GM12878 (cell line): ENCODE results near the gene TSPAN10. TPM values are rescaled to one million over a fixed set of nuclear protein-coding genes. Genes with fewer than 3 reads are reported as not detected.
A peak's percentile ranks its signal among the peaks of the same experiment; 100 is the strongest.

Experiments
- ATAC-seq: fragments of 200-7000 bp; cut with Tn5 transposase; 3 replicates; pipeline ENCODE4 v1.9.1; 2020; ENCODE audit warnings: mild to moderate bottlenecking, moderate library complexity
- BruUV-seq: library from RNA; stranded (reverse); fragments of 400-500 nt; replicated peaks from 2 replicates; lab custom pipeline; 2021; lab: Mats Ljungman, UMichigan
- CTCF ChIA-PET: fragments of 300-600 bp; sonication (Branson Sonifier 250); formaldehyde crosslinking; extraction: SDS; loops from one replicate; lab custom pipeline; 2021; ENCODE audit warnings: inconsistent platforms; lab: Yijun Ruan, JAX
- POLR2A ChIA-PET: fragments of 350-600 bp; formaldehyde crosslinking; extraction: SDS; loops from one replicate; lab custom pipeline; 2021; ENCODE audit warnings: inconsistent platforms; lab: Charles Lee
- RAD21 ChIA-PET: fragments of 300-600 bp; sonication (Branson Sonifier 250); formaldehyde crosslinking; loops from one replicate; lab custom pipeline; 2023; ENCODE audit warnings: antibody characterized with exemption; ENCODE audit not compliant: unreplicated experiment; lab: Charles Lee
- SMC1A ChIA-PET: fragments of 300-600 bp; sonication (Branson Sonifier 250); formaldehyde crosslinking; loops from one replicate; lab custom pipeline; 2023; ENCODE audit not compliant: unreplicated experiment, uncharacterized antibody; lab: Charles Lee
- DNase-seq: peaks from one replicate; pipeline ENCODE4 v3.0.0-alpha.2; 2011; ENCODE audit warnings: low read depth, low spot score
- FAIRE-seq: peaks from 3 replicates; lab custom pipeline; 2011; peaks lifted over from hg19 to GRCh38; lab: Jason Lieb, UNC
- H2AFZ ChIP-seq: 2 replicates; pipeline ENCODE4 v1.6.0; 2011; ENCODE audit warnings: low read depth, low read length, control low read depth; ENCODE audit not compliant: control insufficient read depth
- H3K27ac ChIP-seq: 2 replicates; pipeline ENCODE4 v1.5.1; 2011; ENCODE audit warnings: control low read depth; ENCODE audit not compliant: control insufficient read depth, insufficient read depth
- H3K27me3 ChIP-seq, 2 experiments: replicated peaks in 1 of 2; 2 replicates each; pipeline versions ENCODE4 v1.6.0 to v1.6.1; 2011; ENCODE audit warnings: low read length in 1 of 2; ENCODE audit not compliant: control insufficient read depth in 2 of 2, insufficient read depth in 2 of 2
- H3K36me3 ChIP-seq, 2 experiments: 2 replicates each; pipeline ENCODE4 v1.5.1; 2011; ENCODE audit warnings: low read length in 1 of 2; ENCODE audit not compliant: control insufficient read depth in 2 of 2, insufficient read depth in 2 of 2
- H3K4me1 ChIP-seq: 2 replicates; pipeline ENCODE4 v1.6.1; 2011; ENCODE audit warnings: mild to moderate bottlenecking, low read length, moderate library complexity, mixed read lengths; ENCODE audit not compliant: control insufficient read depth, insufficient read depth
- H3K4me2 ChIP-seq: 2 replicates; pipeline ENCODE4 v1.6.0; 2011; ENCODE audit warnings: control low read depth; ENCODE audit not compliant: control insufficient read depth, insufficient read depth
- H3K4me3 ChIP-seq: fragments of 200-600 bp; sonication (generic); 2 replicates; pipeline ENCODE4 v1.5.1; 2016
- H3K79me2 ChIP-seq: 2 replicates; pipeline ENCODE4 v1.6.0; 2011; ENCODE audit warnings: low read length; ENCODE audit not compliant: control insufficient read depth, insufficient read depth
- H3K9ac ChIP-seq: 2 replicates; pipeline ENCODE4 v1.8.0; 2011; ENCODE audit warnings: low read length, control low read depth, mixed read lengths; ENCODE audit not compliant: control insufficient read depth, insufficient read depth
- H3K9me3 ChIP-seq: replicated peaks from 3 replicates; pipeline ENCODE4 v1.5.1; 2011; ENCODE audit warnings: mild to moderate bottlenecking, low read length; ENCODE audit not compliant: control insufficient read depth, insufficient read depth
- H4K20me1 ChIP-seq: 2 replicates; pipeline ENCODE4 v1.6.0; 2011; ENCODE audit not compliant: control insufficient read depth, insufficient read depth
- MYC ChIP-seq: IDR thresholded peaks from 2 replicates; pipeline ENCODE4 v1.6.1; 2011; ENCODE audit warnings: mild to moderate bottlenecking, low read length, moderate library complexity, inconsistent platforms; ENCODE audit not compliant: insufficient read depth, insufficient replicate concordance, insufficient read length, severe bottlenecking
- RB1 ChIP-seq: fragments of 450-650 bp; formaldehyde crosslinking; IDR thresholded peaks from 2 replicates; pipeline ENCODE4 v1.6.1; 2017; ENCODE audit warnings: mild to moderate bottlenecking, borderline replicate concordance
- SMAD1 ChIP-seq: fragments of 450-650 bp; IDR thresholded peaks from 2 replicates; pipeline ENCODE4 v1.6.1; 2018; ENCODE audit warnings: mild to moderate bottlenecking, low read depth; ENCODE audit not compliant: partially characterized antibody
- WGBS: methylation state at CpG from one replicate; pipeline ENCODE4 v1.1.6; 2016; ENCODE audit warnings: low lambda C conversion rate; ENCODE audit not compliant: insufficient replicate concordance, insufficient coverage; ENCODE audit errors: missing lambda C conversion rate; 5-methylcytosine and 5-hydroxymethylcytosine counted together
- in situ Hi-C: fragments of 300-500 bp; cut with MboI; formaldehyde crosslinking; loops from 9 replicates; pipeline ENCODE4 v1.14.3; 2018; ENCODE audit warnings: mixed read lengths
- intact Hi-C: fragments of 100-400 bp; cut with micrococcal nuclease; formaldehyde crosslinking; loops from one replicate; pipeline ENCODE4 v1.14.2; 2022; ENCODE audit not compliant: unreplicated experiment
- polyA plus RNA-seq, 11 experiments: library from polyadenylated mRNA; depleted of rRNA in 4 of 11; unstranded in 6 of 11; stranded (reverse) in 5 of 11; fragments of >200 nt; fragmentation: Nextera tagmentation in 4 of 11; fragmentation: Illumina TruSeq in 1 of 11; extraction: Ambion mirVana in 4 of 11; extraction: Trizol in 1 of 11; gene quantifications; 1 replicate in 1 of 11; 2 replicates in 10 of 11; pipeline versions ENCODE4 v1.2.1 to v1.2.3, GENCODE V29; 2011 to 2016; ENCODE audit warnings: inconsistent platforms in 2 of 11, missing spikeins in 2 of 11, low read depth in 1 of 11
- total RNA-seq, 4 experiments: library from RNA; depleted of rRNA in 3 of 4; stranded (reverse); fragments of >200 nt in 3 of 4; fragmentation: Illumina TruSeq in 1 of 4; extraction: Trizol in 1 of 4; gene quantifications; 2 replicates each; pipeline versions ENCODE4 v1.2.1 to v1.2.3, GENCODE V29; 2013 to 2021

Gene TSPAN10
- total and polyA plus RNA-seq, 10 of the 15 experiments (the other 5 are each of a cell fraction or from before 2014, with no cell fraction given) = 0.13 to 0.82 (median 0.43) TPM

GRCh38 chr17:81608605-81609004 is 28.4 kb upstream of the TSPAN10 start:
- no peak for FAIRE-seq
- H3K36me3 ChIP-seq = peaks cover 29 to 37% of the 10 kb centered on the region in 2 experiments
- H3K9me3 ChIP-seq = no peaks in the 10 kb centered on the region
- H3K9ac ChIP-seq = no peak overlapping the region
- POLR2A ChIA-PET = interaction anchor here (0.5 kb wide), 1 partner anchor 9 kb away, joined by 3 read pairs; no protein-coding TSS in a partner anchor
- no peaks in the 10 kb centered on the region for H3K4me1 ChIP-seq
- no peak overlapping the region for H3K27ac ChIP-seq
- no peak overlapping the region for H3K4me2 ChIP-seq
- SMC1A ChIA-PET = no interaction called here
- no peak overlapping the region for H3K4me3 ChIP-seq
- DNase-seq = no peak
- in situ Hi-C loops = no loop called here
- no TSS peak for BruUV-seq
- intact Hi-C loops = no loop called here
- no peaks in the 10 kb centered on the region for H3K27me3 ChIP-seq
- no peaks in the 10 kb centered on the region for H4K20me1 ChIP-seq
- no peak overlapping the region for H2AFZ ChIP-seq
- RAD21 ChIA-PET = no interaction called here
- CTCF ChIA-PET = interaction anchor here (2.6 kb wide), 1 partner anchor 8 kb away, joined by 11 read pairs; no protein-coding TSS in a partner anchor
- ATAC-seq = no peak
- 97% methylated on average over 13 of the region's 13 CpGs for WGBS
- H3K79me2 ChIP-seq = no peaks in the 10 kb centered on the region; the same call in 1 of the 2 replicates
- TF ChIP-seq SMAD1 = no peak
- TF ChIP-seq, all 136 proteins: peak for 0

GRCh38 chr17:81609541-81610311 is 27.3 kb upstream of the TSPAN10 start:
- peaks cover 27 to 28% of the 10 kb centered on the region in 2 experiments for H3K36me3 ChIP-seq
- H3K9me3 ChIP-seq = no peaks in the 10 kb centered on the region
- intact Hi-C loops = no loop called here
- FAIRE-seq (no peak), DNase-seq (no peak), ATAC-seq (no peak)
- no peak overlapping the region for H2AFZ ChIP-seq
- POLR2A ChIA-PET = no interaction called here
- H3K79me2 ChIP-seq = no peaks in the 10 kb centered on the region; the same call in 1 of the 2 replicates
- SMC1A ChIA-PET = no interaction called here
- no peaks in the 10 kb centered on the region for H3K4me1 ChIP-seq
- no peak overlapping the region for H3K27ac ChIP-seq
- in situ Hi-C loops = no loop called here
- BruUV-seq = TSS peak; percentile 38
- RAD21 ChIA-PET = no interaction called here
- H3K27me3 ChIP-seq = no peaks in the 10 kb centered on the region
- H3K4me3 ChIP-seq = no peak overlapping the region
- H3K9ac ChIP-seq = no peak overlapping the region
- WGBS = 95% methylated on average over 19 of the region's 19 CpGs
- CTCF ChIA-PET = interaction anchor here (2.6 kb wide), 1 partner anchor 9 kb away, joined by 11 read pairs; no protein-coding TSS in a partner anchor
- TF ChIP-seq RB1 (no peak), MYC (no peak)
- no peaks in the 10 kb centered on the region for H4K20me1 ChIP-seq
- H3K4me2 ChIP-seq = no peak overlapping the region
